OCI-LY3 (cell line): ENCODE data around the gene SCN4A.

Experiments
- EZH2phosphoT487 ChIP-seq: fragments of 200-600 bp; shearing (Covaris generic); IDR thresholded peaks from 2 replicates; pipeline ENCODE4 v1.6.1; 2018; ENCODE audit warnings: antibody characterized with exemption, mixed run types, low read depth
- TF ChIP-seq, protein P1 (sequence below): fragments of 200-600, 300-600 bp; sonication (generic); IDR thresholded peaks from 2 replicates; pipeline ENCODE4 v1.5.1; 2014; ENCODE audit warnings: antibody characterized with exemption, low read length, low read depth

DNA sequence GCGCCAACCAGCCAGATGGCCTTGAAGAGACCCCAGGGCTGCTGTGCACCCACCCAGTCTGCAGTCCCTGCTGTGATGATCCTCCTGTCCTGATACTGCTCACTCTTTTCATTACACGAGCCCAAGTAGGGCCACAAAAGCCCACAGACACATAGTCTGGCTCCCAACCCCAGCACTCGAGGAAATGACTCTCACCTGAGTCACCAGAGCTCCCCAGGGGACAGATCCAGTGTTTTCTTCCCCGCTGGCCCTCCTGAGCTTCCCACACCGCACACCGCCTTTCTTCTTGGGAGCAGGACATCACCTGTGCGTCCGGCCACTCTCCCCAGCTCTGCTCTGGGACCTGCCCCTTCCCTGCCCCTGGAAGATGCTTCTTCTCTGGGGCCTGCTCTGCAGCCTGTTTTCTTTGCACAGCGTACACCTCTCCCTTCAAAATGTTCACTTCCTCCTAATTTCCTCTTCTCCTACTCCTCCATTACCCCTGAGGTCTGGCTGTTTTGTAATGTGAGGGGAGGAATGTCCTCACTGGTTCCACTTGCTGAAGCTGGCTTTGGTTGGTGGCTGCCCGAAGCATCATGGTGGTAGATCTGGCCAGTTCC lies 2.0 kb upstream of the SCN4A start:
- TF ChIP-seq, protein P1, sequence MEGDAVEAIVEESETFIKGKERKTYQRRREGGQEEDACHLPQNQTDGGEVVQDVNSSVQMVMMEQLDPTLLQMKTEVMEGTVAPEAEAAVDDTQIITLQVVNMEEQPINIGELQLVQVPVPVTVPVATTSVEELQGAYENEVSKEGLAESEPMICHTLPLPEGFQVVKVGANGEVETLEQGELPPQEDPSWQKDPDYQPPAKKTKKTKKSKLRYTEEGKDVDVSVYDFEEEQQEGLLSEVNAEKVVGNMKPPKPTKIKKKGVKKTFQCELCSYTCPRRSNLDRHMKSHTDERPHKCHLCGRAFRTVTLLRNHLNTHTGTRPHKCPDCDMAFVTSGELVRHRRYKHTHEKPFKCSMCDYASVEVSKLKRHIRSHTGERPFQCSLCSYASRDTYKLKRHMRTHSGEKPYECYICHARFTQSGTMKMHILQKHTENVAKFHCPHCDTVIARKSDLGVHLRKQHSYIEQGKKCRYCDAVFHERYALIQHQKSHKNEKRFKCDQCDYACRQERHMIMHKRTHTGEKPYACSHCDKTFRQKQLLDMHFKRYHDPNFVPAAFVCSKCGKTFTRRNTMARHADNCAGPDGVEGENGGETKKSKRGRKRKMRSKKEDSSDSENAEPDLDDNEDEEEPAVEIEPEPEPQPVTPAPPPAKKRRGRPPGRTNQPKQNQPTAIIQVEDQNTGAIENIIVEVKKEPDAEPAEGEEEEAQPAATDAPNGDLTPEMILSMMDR: no peak
- TF ChIP-seq EZH2phosphoT487: no peak
